ENCODE results near the gene BMP5. TPM values are rescaled to one million over a fixed set of nuclear protein-coding genes. Genes with fewer than 3 reads are reported as not detected.

The BMP5 gene
- total RNA-seq, 2 experiments from 2014 or later = not detected

DNA sequence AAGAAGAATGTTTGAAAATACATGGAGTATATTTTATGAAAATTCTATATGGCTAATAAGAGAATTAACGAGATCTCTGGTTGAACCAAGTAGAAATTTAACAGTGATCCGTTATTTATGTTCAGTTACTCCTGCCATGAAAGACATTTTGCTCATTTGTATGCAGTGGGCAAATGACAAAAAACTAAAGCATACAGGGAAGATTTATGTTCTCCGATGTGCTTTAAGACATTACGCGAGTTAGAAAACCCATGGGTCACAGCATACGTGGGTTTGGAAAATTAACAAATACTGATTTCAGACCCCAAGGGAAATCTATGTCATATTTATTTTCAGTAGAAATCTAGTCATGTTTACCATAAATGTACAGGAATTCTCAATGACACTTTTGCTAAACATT, 90.1 kb downstream of the BMP5 start:
- intact Hi-C loops (cut with DNase I, micrococcal nuclease) = no loop called here
- ChIA-PET POLR2A (no interaction called here), CTCF (no interaction called here)
- Mint-ChIP-seq H3K27me3 (no peaks in the 10 kb centered on the region), H3K4me3 (no peak overlapping the region), H3K4me1 (no peaks in the 10 kb centered on the region), H3K36me3 (ENCODE audit: low read depth) (no peaks in the 10 kb centered on the region), H3K27ac (no peak overlapping the region), H3K9me3 (ENCODE audit: low read depth) (no peaks in the 10 kb centered on the region)
- DNase-seq = no peak
- no peak for ATAC-seq

DNA sequence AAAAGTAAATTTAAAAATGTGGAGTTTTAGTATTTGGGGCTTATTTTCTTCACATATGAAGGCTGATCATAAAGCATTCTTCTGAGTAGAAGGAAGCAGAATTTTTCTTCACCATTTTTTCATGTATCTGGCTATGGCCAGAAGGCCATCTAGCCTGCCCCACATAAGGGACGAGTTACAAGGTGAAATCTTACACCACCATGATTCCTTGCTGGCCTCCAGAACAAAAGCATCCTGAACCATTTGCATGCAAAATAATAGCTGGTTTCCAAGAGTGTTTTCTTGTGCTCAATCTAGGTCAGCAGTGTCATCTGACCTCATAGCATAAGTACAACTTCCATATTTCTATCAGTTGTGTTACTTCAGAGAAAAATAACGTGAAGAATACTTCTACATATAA, 93.1 kb downstream of the BMP5 start:
- POLR2A ChIA-PET = no interaction called here
- intact Hi-C loops (cut with DNase I, micrococcal nuclease) = no loop called here
- CTCF ChIA-PET = no interaction called here
- no peak overlapping the region for H3K27ac Mint-ChIP-seq
- ATAC-seq (no peak), DNase-seq (no peak)
- no peaks in the 10 kb centered on the region for H3K4me1 Mint-ChIP-seq
- H3K4me3 Mint-ChIP-seq = no peak overlapping the region
- H3K36me3 Mint-ChIP-seq (ENCODE audit: low read depth) = no peaks in the 10 kb centered on the region
- no peaks in the 10 kb centered on the region for H3K9me3 Mint-ChIP-seq (ENCODE audit: low read depth)
- no peaks in the 10 kb centered on the region for H3K27me3 Mint-ChIP-seq

DNA sequence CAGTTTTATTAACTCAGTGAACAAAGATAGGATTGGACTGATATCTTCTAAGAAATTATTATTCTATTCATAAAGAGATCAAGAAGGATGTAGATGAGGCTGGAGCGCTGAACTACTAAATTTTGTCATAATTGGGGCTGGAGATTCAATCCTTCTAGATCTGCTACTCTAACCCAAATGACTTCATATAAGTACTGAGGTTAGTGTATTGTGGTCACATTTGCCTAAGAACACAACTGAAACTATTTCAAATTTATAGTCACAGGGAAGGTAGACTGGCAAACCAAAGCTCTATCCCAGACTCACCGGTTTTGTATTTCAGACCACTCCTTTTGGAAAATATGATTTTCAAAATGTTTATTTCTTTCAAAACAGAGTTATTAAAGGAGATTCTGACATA, 96.7 kb downstream of the BMP5 start:
- Mint-ChIP-seq H3K4me3 (no peak overlapping the region), H3K9me3 (ENCODE audit: low read depth) (no peaks in the 10 kb centered on the region), H3K4me1 (no peaks in the 10 kb centered on the region), H3K27me3 (no peaks in the 10 kb centered on the region), H3K36me3 (ENCODE audit: low read depth) (no peaks in the 10 kb centered on the region), H3K27ac (no peak overlapping the region)
- DNase-seq = no peak
- ChIA-PET CTCF (no interaction called here), POLR2A (no interaction called here)
- peak; percentile 36 for ATAC-seq
- intact Hi-C loops (cut with DNase I, micrococcal nuclease) = no loop called here

DNA sequence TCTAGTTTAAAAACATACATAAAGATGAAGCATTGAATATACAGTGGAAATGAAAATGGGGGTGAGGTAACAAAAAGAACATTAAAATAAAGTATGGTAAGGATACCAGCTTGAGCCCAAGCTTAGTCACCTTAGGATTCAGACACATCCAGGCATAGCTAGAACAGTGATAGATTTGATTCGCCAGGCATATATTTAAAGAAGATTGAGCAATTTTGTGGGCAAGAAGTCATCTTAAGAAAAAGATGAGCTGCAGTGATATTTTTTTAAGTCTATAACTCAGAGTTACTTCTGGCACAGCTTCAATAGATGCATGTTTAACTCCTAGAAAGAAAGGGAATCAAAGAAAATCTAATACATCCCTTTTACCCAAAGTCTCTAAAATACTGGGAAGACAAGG, 97.9 kb downstream of the BMP5 start:
- H3K9me3 Mint-ChIP-seq (ENCODE audit: low read depth) = no peaks in the 10 kb centered on the region
- H3K27me3 Mint-ChIP-seq = no peaks in the 10 kb centered on the region
- POLR2A ChIA-PET = no interaction called here
- DNase-seq (no peak), ATAC-seq (no peak)
- CTCF ChIA-PET = no interaction called here
- no peaks in the 10 kb centered on the region for H3K4me1 Mint-ChIP-seq
- intact Hi-C loops (cut with DNase I, micrococcal nuclease) = no loop called here
- no peak overlapping the region for H3K4me3 Mint-ChIP-seq
- no peak overlapping the region for H3K27ac Mint-ChIP-seq
- H3K36me3 Mint-ChIP-seq (ENCODE audit: low read depth) = no peaks in the 10 kb centered on the region

DNA sequence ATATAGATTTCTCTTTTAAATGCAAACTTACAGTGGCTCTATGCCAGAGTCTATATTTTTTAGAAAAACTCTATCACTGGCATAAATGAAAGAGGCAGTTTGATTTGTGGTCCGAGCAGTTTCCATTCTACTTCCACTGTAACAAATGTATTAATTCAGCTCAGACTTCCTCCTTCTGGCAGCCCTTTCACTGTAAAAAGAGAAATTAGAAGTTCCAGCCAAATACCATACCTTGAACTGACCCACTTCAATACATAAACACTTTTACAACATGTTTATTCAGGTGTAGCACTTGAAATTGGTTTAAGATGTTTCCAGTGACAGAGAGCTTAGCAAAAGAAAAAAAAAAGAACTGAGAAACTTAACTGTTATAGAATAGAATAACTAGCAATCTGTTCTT, 99.3 kb downstream of the BMP5 start:
- peaks cover 2% of the 10 kb centered on the region for H3K9me3 Mint-ChIP-seq (ENCODE audit: low read depth)
- H3K4me1 Mint-ChIP-seq = no peaks in the 10 kb centered on the region
- no peak overlapping the region for H3K4me3 Mint-ChIP-seq
- H3K36me3 Mint-ChIP-seq (ENCODE audit: low read depth) = no peaks in the 10 kb centered on the region
- intact Hi-C loops (cut with DNase I, micrococcal nuclease) = no loop called here
- no peaks in the 10 kb centered on the region for H3K27me3 Mint-ChIP-seq
- CTCF ChIA-PET = no interaction called here
- POLR2A ChIA-PET = no interaction called here
- ATAC-seq (no peak), DNase-seq (no peak)
- no peak overlapping the region for H3K27ac Mint-ChIP-seq

DNA sequence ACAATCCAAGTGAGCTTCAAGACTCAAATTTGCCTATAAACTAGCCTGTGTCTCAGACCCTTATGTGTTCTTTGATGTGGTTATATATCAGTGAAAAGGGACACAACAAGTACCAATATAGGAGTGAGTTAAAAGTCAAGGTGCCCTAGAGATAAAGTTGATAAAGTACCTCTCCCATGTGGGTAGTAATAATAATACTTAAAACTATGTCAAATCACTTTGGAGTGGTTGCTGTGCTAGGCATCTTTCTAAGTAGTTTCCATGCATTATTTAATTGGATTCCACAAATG, 100.4 kb downstream of the BMP5 start:
- ATAC-seq (no peak), DNase-seq (no peak)
- H3K27me3 Mint-ChIP-seq = no peaks in the 10 kb centered on the region
- no peak overlapping the region for H3K4me3 Mint-ChIP-seq
- ChIA-PET CTCF (no interaction called here), POLR2A (no interaction called here)
- no peak overlapping the region for H3K27ac Mint-ChIP-seq
- H3K4me1 Mint-ChIP-seq = no peaks in the 10 kb centered on the region
- H3K9me3 Mint-ChIP-seq (ENCODE audit: low read depth) = peaks cover 6% of the 10 kb centered on the region
- intact Hi-C loops (cut with DNase I, micrococcal nuclease) = no loop called here
- H3K36me3 Mint-ChIP-seq (ENCODE audit: low read depth) = no peaks in the 10 kb centered on the region

DNA sequence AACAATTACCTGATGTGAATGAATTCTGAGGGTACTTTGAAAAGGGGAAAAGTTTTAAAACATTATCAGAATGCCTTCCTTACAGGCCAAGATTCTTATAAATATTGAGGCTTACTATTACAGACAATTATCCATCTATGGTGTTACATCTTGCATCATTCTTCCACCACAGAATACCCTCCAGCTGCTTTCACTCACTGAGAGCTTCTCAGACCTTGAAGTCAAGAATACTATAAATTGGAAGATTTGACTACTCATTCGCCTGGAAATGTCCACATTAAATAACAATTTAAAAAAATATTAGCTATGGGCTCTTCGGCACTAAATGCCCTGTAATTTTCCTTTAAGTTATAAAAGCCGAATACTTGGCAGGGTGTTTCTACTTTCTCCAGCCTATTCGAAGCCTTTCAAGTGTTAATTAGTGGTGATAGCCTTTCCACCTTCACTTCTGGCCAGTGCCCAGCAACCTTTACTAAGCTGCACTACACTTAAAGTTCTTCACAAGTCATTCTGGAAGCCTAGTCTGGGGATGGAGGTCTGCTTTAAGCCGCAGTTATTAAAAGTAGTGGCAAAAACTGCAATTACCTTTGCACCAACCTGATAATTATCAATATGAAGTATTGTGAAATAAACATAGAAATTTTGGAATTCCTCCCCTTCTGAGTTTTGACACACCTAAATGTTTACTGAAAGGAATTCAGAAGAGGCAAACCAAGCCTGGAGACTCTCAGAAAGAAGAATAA, 100.9 kb downstream of the BMP5 start:
- Mint-ChIP-seq H3K36me3 (ENCODE audit: low read depth) (no peaks in the 10 kb centered on the region), H3K27ac (no peak overlapping the region), H3K27me3 (no peaks in the 10 kb centered on the region), H3K4me1 (no peaks in the 10 kb centered on the region), H3K9me3 (ENCODE audit: low read depth) (peaks cover 8% of the 10 kb centered on the region), H3K4me3 (no peak overlapping the region)
- DNase-seq (no peak), ATAC-seq (no peak)
- intact Hi-C loops (cut with DNase I, micrococcal nuclease) = no loop called here
- POLR2A ChIA-PET = no interaction called here
- CTCF ChIA-PET = no interaction called here

DNA sequence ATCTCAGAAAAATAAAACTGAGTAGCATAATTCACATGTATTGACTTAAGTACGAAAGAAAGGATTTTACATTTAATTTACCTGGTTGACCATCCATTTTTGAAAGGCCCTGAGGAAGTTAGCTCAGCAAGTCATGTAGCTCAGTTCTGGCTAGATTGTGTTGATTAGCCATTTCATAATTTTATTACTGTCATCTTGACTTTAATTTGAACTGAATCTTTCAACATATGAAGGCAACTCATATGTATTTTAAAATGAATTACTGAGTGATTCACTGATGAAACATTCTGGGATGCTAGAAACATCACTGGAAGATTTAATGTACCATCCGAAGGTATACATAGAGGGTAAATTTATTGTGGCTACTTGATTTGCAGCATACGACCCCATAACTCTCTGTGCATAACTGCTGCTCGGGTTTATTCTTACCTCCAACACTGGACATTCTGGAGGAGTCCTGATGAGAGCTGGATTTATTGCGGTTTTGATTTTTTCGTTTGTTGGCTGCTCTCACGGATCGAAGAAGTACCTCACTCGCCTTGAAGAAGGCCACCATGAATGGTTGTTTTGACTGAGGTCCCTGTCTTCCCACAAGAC, 101.7 kb downstream of the BMP5 start:
- ATAC-seq = no peak
- POLR2A ChIA-PET = no interaction called here
- Mint-ChIP-seq H3K36me3 (ENCODE audit: low read depth) (no peaks in the 10 kb centered on the region), H3K9me3 (ENCODE audit: low read depth) (peaks cover 8% of the 10 kb centered on the region), H3K4me3 (no peak overlapping the region), H3K27ac (no peak overlapping the region), H3K4me1 (no peaks in the 10 kb centered on the region), H3K27me3 (no peaks in the 10 kb centered on the region)
- no peak for DNase-seq
- intact Hi-C loops (cut with DNase I, micrococcal nuclease) = no loop called here
- CTCF ChIA-PET = no interaction called here

DNA sequence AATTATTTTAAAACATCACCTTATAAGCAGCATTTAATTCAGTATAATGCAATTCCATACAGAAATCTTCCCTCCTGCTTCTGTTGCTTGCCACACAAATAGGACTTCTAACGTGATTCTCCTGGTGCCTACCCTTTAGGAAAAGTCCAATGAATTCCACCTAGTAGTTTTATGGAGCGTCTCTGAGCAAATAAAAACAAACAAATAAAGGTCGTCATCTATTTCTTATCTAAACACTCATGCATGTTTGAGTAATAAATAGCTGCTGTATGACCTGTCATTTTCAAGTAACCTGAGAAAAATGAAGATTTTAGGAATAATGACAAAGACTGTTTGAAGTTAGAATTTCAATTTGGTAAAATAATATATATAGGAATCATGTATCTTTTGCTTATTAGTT, 102.7 kb downstream of the BMP5 start:
- H3K4me1 Mint-ChIP-seq = no peaks in the 10 kb centered on the region
- ATAC-seq (no peak), DNase-seq (no peak)
- intact Hi-C loops (cut with DNase I, micrococcal nuclease) = no loop called here
- no peak overlapping the region for H3K4me3 Mint-ChIP-seq
- H3K27ac Mint-ChIP-seq = no peak overlapping the region
- CTCF ChIA-PET = no interaction called here
- H3K9me3 Mint-ChIP-seq (ENCODE audit: low read depth) = peaks cover 8% of the 10 kb centered on the region
- H3K27me3 Mint-ChIP-seq = no peaks in the 10 kb centered on the region
- POLR2A ChIA-PET = no interaction called here
- H3K36me3 Mint-ChIP-seq (ENCODE audit: low read depth) = no peaks in the 10 kb centered on the region

DNA sequence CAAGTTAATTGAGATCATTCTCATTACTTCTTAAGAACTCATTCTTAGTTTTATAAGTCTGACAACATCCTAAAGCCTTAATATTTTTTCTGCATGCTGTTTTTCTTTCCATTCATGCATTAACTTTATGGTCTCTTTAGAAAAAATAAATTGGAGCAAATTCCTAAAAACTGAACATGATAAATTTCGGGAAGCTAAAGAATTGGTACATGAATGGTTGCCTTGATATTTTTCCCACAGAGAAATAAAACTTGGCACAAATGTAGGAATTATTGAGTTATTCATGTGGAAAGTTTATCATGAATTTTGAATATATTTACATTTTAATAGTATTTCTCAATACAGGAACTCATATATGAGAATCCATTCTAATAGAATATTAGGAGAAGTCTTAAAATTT, 115.9 kb downstream of the BMP5 start:
- ATAC-seq = no peak
- H3K4me1 Mint-ChIP-seq = no peaks in the 10 kb centered on the region
- H3K9me3 Mint-ChIP-seq (ENCODE audit: low read depth) = peaks cover 7% of the 10 kb centered on the region
- no peaks in the 10 kb centered on the region for H3K27me3 Mint-ChIP-seq
- intact Hi-C loops (cut with DNase I, micrococcal nuclease) = no loop called here
- ChIA-PET POLR2A (no interaction called here), CTCF (no interaction called here)
- DNase-seq = no peak
- no peaks in the 10 kb centered on the region for H3K36me3 Mint-ChIP-seq (ENCODE audit: low read depth)
- H3K27ac Mint-ChIP-seq = no peak overlapping the region
- H3K4me3 Mint-ChIP-seq = no peak overlapping the region

DNA sequence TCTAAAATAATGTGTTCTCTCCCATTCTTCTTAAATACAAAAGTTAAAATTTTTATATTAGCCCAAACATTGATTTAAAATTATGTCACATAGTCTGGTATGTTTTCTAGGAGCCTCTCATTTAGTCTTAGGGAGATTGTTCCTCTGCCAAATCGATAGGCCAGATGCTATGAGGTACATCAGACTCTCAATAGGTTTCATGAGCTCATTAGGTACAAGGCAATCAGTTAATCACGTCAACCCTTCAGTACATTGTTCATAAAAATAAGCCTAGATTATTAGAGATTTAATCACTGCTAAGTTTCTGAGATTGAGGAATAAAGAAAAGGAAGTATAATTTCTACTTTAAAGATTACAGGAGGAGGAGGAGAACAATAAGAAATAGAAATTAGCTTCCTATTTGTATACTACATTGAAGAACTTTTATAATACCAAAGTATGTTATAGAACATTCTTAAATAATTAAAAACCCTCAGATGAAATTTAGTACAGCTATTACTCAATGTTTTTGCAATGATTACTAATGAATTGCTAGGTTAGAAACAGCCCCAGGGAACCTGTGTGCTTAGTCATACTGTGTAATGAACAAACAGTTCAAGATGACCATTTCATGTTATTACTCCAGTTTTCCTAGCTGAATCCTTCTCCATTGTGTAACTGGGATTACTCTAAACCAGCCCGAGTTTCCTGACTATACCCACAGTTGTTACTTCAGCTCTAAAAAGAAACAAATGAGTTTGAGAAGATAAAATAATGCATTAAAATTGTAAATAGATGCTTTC, 117.0 kb downstream of the BMP5 start:
- ChIA-PET CTCF (no interaction called here), POLR2A (no interaction called here)
- Mint-ChIP-seq H3K36me3 (ENCODE audit: low read depth) (no peaks in the 10 kb centered on the region), H3K4me3 (no peak overlapping the region), H3K27ac (no peak overlapping the region), H3K4me1 (no peaks in the 10 kb centered on the region), H3K9me3 (ENCODE audit: low read depth) (peaks cover 7% of the 10 kb centered on the region), H3K27me3 (no peaks in the 10 kb centered on the region)
- intact Hi-C loops (cut with DNase I, micrococcal nuclease) = no loop called here
- ATAC-seq (no peak), DNase-seq (no peak)

DNA sequence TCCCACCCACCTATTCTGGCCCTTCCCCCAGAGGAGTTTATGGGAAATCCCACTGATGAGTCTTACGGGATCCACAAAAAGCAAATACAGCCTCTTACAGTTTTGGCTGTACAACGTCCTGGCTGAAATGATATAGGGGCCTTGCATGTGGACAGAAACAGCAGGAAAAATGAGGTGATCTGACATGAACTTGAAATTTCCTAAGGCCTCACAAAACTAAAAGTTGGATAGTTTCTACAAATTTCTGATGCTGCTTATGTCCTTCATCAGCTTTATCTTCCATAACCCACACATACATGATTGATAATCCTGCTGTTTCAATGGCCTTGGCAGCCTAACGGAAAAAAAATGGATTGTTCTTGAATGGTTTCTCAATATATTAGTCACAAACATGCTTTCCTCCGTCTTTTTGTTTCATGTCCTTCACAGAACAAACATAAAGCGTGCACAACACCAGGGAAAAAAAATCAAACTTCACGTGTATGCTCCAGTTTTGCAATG, 118.8 kb downstream of the BMP5 start:
- Mint-ChIP-seq H3K27ac (no peak overlapping the region), H3K27me3 (no peaks in the 10 kb centered on the region), H3K4me1 (no peaks in the 10 kb centered on the region), H3K4me3 (no peak overlapping the region), H3K9me3 (ENCODE audit: low read depth) (peaks cover 6% of the 10 kb centered on the region), H3K36me3 (ENCODE audit: low read depth) (no peaks in the 10 kb centered on the region)
- DNase-seq (no peak), ATAC-seq (no peak)
- CTCF ChIA-PET = no interaction called here
- POLR2A ChIA-PET = no interaction called here
- intact Hi-C loops (cut with DNase I, micrococcal nuclease) = no loop called here
